ENCODE data around the gene DENND10. TPM values are rescaled to one million over a fixed set of nuclear protein-coding genes. Genes with fewer than 3 reads are reported as not detected.

Gene DENND10
- total RNA-seq, 1 experiment from 2014 or later = 27.2 TPM

GRCh38 chr10:119165171-119166117 lies 61.5 kb downstream of the DENND10 start, which contains the start of gene SFXN4:
Gene SFXN4 (minus strand): TSS chr10:119165714. CDS start chr10:119165647, 67 bp downstream.
- H3K36me3 Mint-ChIP-seq (ENCODE audit: insufficient read depth, unreplicated experiment) = peaks cover 73% of the 10 kb centered on the region
- no peaks in the 10 kb centered on the region for H3K27me3 Mint-ChIP-seq (ENCODE audit: insufficient read depth, unreplicated experiment)
- POLR2A ChIA-PET = interaction anchor here (0.7 to 3.2 kb wide), 15 partner anchors 8 to 411 kb away, joined by 3 to 19 read pairs (median 4); partner anchors contain the start of genes CACUL1, EIF3A, GRK5 and PRDX3
- intact Hi-C loops (cut with micrococcal nuclease) = no loop called here
- CTCF ChIA-PET = interaction anchor here (0.6 to 1.2 kb wide), 6 partner anchors 9 to 622 kb away, joined by 3 to 4 read pairs (median 3); no protein-coding TSS in a partner anchor
- H3K4me3 Mint-ChIP-seq (ENCODE audit: unreplicated experiment) = peak within 1 kb of the TSS; percentile 82
- DNase-seq (ENCODE audit: unreplicated experiment) = peak; percentile 65
- H3K27ac Mint-ChIP-seq (ENCODE audit: low read depth, unreplicated experiment) = peak within 1 kb of the TSS; percentile 90
- H3K9me3 Mint-ChIP-seq (ENCODE audit: unreplicated experiment) = no peaks in the 10 kb centered on the region
- no TSS peak for BruUV-seq (replicated peaks)
- TF ChIP-seq, protein P1, sequence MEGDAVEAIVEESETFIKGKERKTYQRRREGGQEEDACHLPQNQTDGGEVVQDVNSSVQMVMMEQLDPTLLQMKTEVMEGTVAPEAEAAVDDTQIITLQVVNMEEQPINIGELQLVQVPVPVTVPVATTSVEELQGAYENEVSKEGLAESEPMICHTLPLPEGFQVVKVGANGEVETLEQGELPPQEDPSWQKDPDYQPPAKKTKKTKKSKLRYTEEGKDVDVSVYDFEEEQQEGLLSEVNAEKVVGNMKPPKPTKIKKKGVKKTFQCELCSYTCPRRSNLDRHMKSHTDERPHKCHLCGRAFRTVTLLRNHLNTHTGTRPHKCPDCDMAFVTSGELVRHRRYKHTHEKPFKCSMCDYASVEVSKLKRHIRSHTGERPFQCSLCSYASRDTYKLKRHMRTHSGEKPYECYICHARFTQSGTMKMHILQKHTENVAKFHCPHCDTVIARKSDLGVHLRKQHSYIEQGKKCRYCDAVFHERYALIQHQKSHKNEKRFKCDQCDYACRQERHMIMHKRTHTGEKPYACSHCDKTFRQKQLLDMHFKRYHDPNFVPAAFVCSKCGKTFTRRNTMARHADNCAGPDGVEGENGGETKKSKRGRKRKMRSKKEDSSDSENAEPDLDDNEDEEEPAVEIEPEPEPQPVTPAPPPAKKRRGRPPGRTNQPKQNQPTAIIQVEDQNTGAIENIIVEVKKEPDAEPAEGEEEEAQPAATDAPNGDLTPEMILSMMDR (IDR thresholded peaks at IDR 0.05; ENCODE audit: unreplicated experiment) = peak; percentile 14
- peaks cover 7% of the 10 kb centered on the region for H3K4me1 Mint-ChIP-seq (ENCODE audit: insufficient read depth, unreplicated experiment)

DNA sequence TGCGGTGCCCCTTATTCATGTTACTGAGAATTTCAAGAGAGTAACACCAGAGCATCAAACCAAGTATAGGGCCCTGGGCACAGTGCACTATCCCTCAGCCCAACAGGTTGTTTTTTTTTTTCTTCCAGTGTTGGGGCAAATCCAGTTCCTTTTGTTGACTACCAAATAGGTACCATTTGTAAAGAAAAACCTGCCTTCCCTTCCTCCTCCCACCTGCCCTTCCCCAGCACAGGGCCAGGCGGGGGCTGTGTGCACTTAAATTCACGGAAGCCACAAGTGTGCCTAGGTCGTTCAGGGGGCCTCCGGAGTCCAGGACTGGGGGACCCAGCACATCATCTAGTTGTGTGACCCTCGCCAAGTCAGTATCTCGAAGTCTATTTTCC lies 62.2 kb downstream of the DENND10 start:
- H3K9me3 Mint-ChIP-seq (ENCODE audit: unreplicated experiment) = no peaks in the 10 kb centered on the region
- TF ChIP-seq, protein P1 (IDR thresholded peaks at IDR 0.05; ENCODE audit: unreplicated experiment) = no peak
- peak overlapping the region; percentile 82 for H3K4me3 Mint-ChIP-seq (ENCODE audit: unreplicated experiment)
- DNase-seq (ENCODE audit: unreplicated experiment) = no peak
- peaks cover 7% of the 10 kb centered on the region for H3K4me1 Mint-ChIP-seq (ENCODE audit: insufficient read depth, unreplicated experiment)
- BruUV-seq (replicated peaks) = no TSS peak
- ChIA-PET CTCF (no interaction called here), POLR2A (interaction anchor here (1.7 to 3.2 kb wide), 3 partner anchors 10 to 87 kb away, joined by 8 to 19 read pairs (median 8); partner anchors contain the start of gene EIF3A)
- H3K27ac Mint-ChIP-seq (ENCODE audit: low read depth, unreplicated experiment) = peak overlapping the region; percentile 90
- H3K27me3 Mint-ChIP-seq (ENCODE audit: insufficient read depth, unreplicated experiment) = no peaks in the 10 kb centered on the region
- intact Hi-C loops (cut with micrococcal nuclease) = no loop called here
- H3K36me3 Mint-ChIP-seq (ENCODE audit: insufficient read depth, unreplicated experiment) = peaks cover 73% of the 10 kb centered on the region

- Mint-ChIP-seq H3K9me3 (ENCODE audit: unreplicated experiment) (no peaks in the 10 kb centered on the region), H3K27ac (ENCODE audit: low read depth, unreplicated experiment) (peak overlapping the region; percentile 90), H3K4me3 (ENCODE audit: unreplicated experiment) (peak overlapping the region; percentile 82), H3K36me3 (ENCODE audit: insufficient read depth, unreplicated experiment) (peaks cover 73% of the 10 kb centered on the region), H3K4me1 (ENCODE audit: insufficient read depth, unreplicated experiment) (peaks cover 7% of the 10 kb centered on the region), H3K27me3 (ENCODE audit: insufficient read depth, unreplicated experiment) (no peaks in the 10 kb centered on the region)
- DNase-seq (ENCODE audit: unreplicated experiment) = no peak
- CTCF ChIA-PET = no interaction called here
- intact Hi-C loops (cut with micrococcal nuclease) = no loop called here
- POLR2A ChIA-PET = interaction anchor here (3.2 kb wide), 1 partner anchor 88 kb away, joined by 19 read pairs; the partner anchor contains the start of gene EIF3A
- BruUV-seq (replicated peaks) = no TSS peak
- TF ChIP-seq, protein P1 (IDR thresholded peaks at IDR 0.05; ENCODE audit: unreplicated experiment) = no peak
Measured at GRCh38 chr10:119166564-119166963, 62.7 kb downstream of the DENND10 start.

GRCh38 chr10:119167041-119167440 lies 63.1 kb downstream of the DENND10 start:
- H3K9me3 Mint-ChIP-seq (ENCODE audit: unreplicated experiment) = no peaks in the 10 kb centered on the region
- CTCF ChIA-PET = no interaction called here
- H3K27me3 Mint-ChIP-seq (ENCODE audit: insufficient read depth, unreplicated experiment) = no peaks in the 10 kb centered on the region
- H3K36me3 Mint-ChIP-seq (ENCODE audit: insufficient read depth, unreplicated experiment) = peaks cover 73% of the 10 kb centered on the region
- intact Hi-C loops (cut with micrococcal nuclease) = no loop called here
- H3K4me3 Mint-ChIP-seq (ENCODE audit: unreplicated experiment) = peak overlapping the region; percentile 82
- POLR2A ChIA-PET = interaction anchor here (0.7 kb wide), 2 partner anchors 28 to 158 kb away, joined by 3 read pairs; no protein-coding TSS in a partner anchor
- H3K4me1 Mint-ChIP-seq (ENCODE audit: insufficient read depth, unreplicated experiment) = peaks cover 7% of the 10 kb centered on the region
- TF ChIP-seq, protein P1 (IDR thresholded peaks at IDR 0.05; ENCODE audit: unreplicated experiment) = no peak
- no TSS peak for BruUV-seq (replicated peaks)
- H3K27ac Mint-ChIP-seq (ENCODE audit: low read depth, unreplicated experiment) = no peak overlapping the region
- DNase-seq (ENCODE audit: unreplicated experiment) = no peak

Data from MCF 10A (cell line).